GM12878 (cell line): Measurements from ENCODE around the gene LRP1B.

Experiments used
- BCL11A ChIP-seq: IDR thresholded peaks from 2 replicates; pipeline ENCODE4 v1.6.1; 2011; ENCODE audit warnings: low read depth, low read length
- JUND ChIP-seq: IDR thresholded peaks from 2 replicates; pipeline ENCODE4 v1.6.1; 2012; ENCODE audit warnings: low read depth, mild to moderate bottlenecking, low read length, improper control_type of control experiment, moderate library complexity
- NFIC ChIP-seq: IDR thresholded peaks from 2 replicates; pipeline ENCODE4 v1.6.1; 2012; ENCODE audit warnings: low read depth, mild to moderate bottlenecking, inconsistent platforms, low read length, moderate library complexity
- NR2C2 ChIP-seq: IDR thresholded peaks from 2 replicates; pipeline ENCODE4 v1.6.1; 2011; ENCODE audit warnings: borderline replicate concordance, low read depth; ENCODE audit not compliant: control insufficient read depth, insufficient read length
- TF ChIP-seq, protein P1 (sequence below): IDR thresholded peaks from 2 replicates; pipeline ENCODE4 v1.6.1; 2012; ENCODE audit warnings: mild to moderate bottlenecking, low read depth, low read length

DNA sequence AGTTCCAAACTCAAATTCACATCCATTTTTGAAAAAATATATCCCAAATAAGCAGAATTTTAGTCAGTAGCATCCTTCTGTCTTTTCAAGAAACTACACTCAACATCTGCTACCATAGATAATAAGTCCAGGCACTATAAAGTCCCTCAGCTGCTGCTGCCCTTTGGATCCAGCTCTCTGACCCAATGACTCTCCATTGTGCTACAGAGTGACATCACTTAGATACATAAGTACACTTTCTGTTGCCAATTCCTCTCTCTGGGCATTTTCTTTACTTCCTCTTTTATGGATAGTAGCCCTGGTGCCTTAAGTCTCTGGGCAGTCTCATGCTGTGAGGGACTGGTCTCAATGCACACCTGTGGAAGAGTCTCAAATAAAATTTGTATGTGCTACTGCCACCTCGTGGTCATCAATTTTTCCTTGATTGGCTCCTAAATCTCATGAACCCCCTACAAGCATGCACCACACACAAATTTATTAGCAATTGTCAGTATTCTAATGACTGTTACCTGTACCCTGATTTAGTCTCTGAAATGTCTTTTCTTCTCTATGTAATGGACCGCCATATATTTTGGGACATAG is 219.2 kb downstream of the LRP1B start:
- TF ChIP-seq BCL11A (no peak), NFIC (no peak), JUND (no peak), NR2C2 (no peak)
- TF ChIP-seq, protein P1, sequence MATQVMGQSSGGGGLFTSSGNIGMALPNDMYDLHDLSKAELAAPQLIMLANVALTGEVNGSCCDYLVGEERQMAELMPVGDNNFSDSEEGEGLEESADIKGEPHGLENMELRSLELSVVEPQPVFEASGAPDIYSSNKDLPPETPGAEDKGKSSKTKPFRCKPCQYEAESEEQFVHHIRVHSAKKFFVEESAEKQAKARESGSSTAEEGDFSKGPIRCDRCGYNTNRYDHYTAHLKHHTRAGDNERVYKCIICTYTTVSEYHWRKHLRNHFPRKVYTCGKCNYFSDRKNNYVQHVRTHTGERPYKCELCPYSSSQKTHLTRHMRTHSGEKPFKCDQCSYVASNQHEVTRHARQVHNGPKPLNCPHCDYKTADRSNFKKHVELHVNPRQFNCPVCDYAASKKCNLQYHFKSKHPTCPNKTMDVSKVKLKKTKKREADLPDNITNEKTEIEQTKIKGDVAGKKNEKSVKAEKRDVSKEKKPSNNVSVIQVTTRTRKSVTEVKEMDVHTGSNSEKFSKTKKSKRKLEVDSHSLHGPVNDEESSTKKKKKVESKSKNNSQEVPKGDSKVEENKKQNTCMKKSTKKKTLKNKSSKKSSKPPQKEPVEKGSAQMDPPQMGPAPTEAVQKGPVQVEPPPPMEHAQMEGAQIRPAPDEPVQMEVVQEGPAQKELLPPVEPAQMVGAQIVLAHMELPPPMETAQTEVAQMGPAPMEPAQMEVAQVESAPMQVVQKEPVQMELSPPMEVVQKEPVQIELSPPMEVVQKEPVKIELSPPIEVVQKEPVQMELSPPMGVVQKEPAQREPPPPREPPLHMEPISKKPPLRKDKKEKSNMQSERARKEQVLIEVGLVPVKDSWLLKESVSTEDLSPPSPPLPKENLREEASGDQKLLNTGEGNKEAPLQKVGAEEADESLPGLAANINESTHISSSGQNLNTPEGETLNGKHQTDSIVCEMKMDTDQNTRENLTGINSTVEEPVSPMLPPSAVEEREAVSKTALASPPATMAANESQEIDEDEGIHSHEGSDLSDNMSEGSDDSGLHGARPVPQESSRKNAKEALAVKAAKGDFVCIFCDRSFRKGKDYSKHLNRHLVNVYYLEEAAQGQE: no peak
